ENCODE results near the gene MTUS2.

The MTUS2 gene

GRCh38 chr13:29397265-29397664 lies 577.1 kb downstream of the MTUS2 start:
- TF ChIP-seq CTCF (conservative IDR thresholded peaks at IDR 0.05; ENCODE audit: low read depth, low read length) = peak; percentile 24
- H3K4me3 ChIP-seq (ENCODE audit: low read depth, low read length) = no peak overlapping the region
- DNase-seq (ENCODE audit: low read depth) = no peak

- no peak overlapping the region for H3K4me3 ChIP-seq (ENCODE audit: low read depth, low read length)
- DNase-seq (ENCODE audit: low read depth) = peak; percentile 44
- no peak for TF ChIP-seq CTCF (conservative IDR thresholded peaks at IDR 0.05; ENCODE audit: low read depth, low read length)
These were observed 582.1 kb downstream of the MTUS2 start for GRCh38 chr13:29402166-29402636.

GRCh38 chr13:29405401-29405800 lies 585.3 kb downstream of the MTUS2 start:
- no peak for DNase-seq (ENCODE audit: low read depth)
- no peak overlapping the region for H3K4me3 ChIP-seq (ENCODE audit: low read depth, low read length)
- no peak for TF ChIP-seq CTCF (conservative IDR thresholded peaks at IDR 0.05; ENCODE audit: low read depth, low read length)

GRCh38 chr13:29411481-29411880 lies 591.3 kb downstream of the MTUS2 start:
- no peak overlapping the region for H3K4me3 ChIP-seq (ENCODE audit: low read depth, low read length)
- peak; percentile 41 for DNase-seq (ENCODE audit: low read depth)
- TF ChIP-seq CTCF (conservative IDR thresholded peaks at IDR 0.05; ENCODE audit: low read depth, low read length) = no peak

GRCh38 chr13:29418026-29418425 lies 597.9 kb downstream of the MTUS2 start:
- no peak for DNase-seq (ENCODE audit: low read depth)
- TF ChIP-seq CTCF (conservative IDR thresholded peaks at IDR 0.05; ENCODE audit: low read depth, low read length) = peak; percentile 32
- no peak overlapping the region for H3K4me3 ChIP-seq (ENCODE audit: low read depth, low read length)

GRCh38 chr13:29421118-29421517 lies 601.0 kb downstream of the MTUS2 start:
- no peak for TF ChIP-seq CTCF (conservative IDR thresholded peaks at IDR 0.05; ENCODE audit: low read depth, low read length)
- DNase-seq (ENCODE audit: low read depth) = no peak
- H3K4me3 ChIP-seq (ENCODE audit: low read depth, low read length) = no peak overlapping the region

- no peak for TF ChIP-seq CTCF (conservative IDR thresholded peaks at IDR 0.05; ENCODE audit: low read depth, low read length)
- no peak overlapping the region for H3K4me3 ChIP-seq (ENCODE audit: low read depth, low read length)
These were observed 601.9 kb downstream of the MTUS2 start for GRCh38 chr13:29422015-29422414.

More at GRCh38 chr13:29422015-29422414, 601.9 kb downstream of the MTUS2 start:
- DNase-seq (ENCODE audit: low read depth) = no peak
